Measurements from ENCODE around the gene GEN1.

Gene GEN1

GRCh38 chr2:17827316-17827715, 73.4 kb downstream of the GEN1 start:
- DNase-seq: no peak

GRCh38 chr2:17827785-17828184, 73.8 kb downstream of the GEN1 start:
- no peak for DNase-seq

GRCh38 chr2:17830053-17831034, 76.4 kb downstream of the GEN1 start:
- peak; percentile 56 for DNase-seq

- DNase-seq: no peak
Observed at GRCh38 chr2:17835516-17835915, 81.6 kb downstream of the GEN1 start.
